ENCODE data around the gene ZNF57. TPM values are rescaled to one million over a fixed set of nuclear protein-coding genes. Genes with fewer than 3 reads are reported as not detected.
A peak's percentile ranks its signal among the peaks of the same experiment; 100 is the strongest.
"Not testable (repeated sequence)": the region's sequence is repeated elsewhere in the genome, so short reads cannot be mapped to it uniquely, and the experiment has no call there.

Gene ZNF57
- total and polyA plus RNA-seq, 2 experiments from 2014 or later = 2.1 to 5.4 TPM

DNA sequence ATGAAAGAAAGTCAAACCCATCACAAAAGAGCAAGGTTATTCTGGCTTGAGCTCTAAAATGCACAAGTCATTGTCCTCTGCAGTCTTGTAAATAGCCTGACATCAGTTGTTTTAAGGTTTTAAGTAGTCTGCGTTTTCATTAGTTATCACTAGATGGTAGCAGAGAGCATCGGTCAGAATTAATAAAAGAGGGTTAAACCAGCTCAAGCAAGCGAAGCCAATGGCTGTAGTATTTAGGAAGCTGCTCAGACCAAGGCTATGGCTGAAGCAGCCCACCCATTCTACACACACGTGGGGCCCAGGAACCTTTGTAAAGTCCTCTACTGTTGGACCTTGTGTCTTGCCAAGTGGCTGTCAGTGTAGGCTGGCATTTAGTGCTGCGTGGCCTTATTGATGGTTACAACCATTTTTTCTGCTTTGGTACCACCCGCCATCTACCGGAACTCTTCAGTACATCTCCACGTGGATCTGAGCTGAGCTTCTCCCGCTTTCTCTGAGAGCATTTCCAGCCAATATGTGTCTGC lies 13.3 kb upstream of the ZNF57 start:
- Histone ChIP-seq H3K4me3 (no peak overlapping the region), H3K4me1 (ENCODE audit: low read depth) (no peaks in the 10 kb centered on the region), H3K27ac (no peak overlapping the region), H3K27me3 (no peaks in the 10 kb centered on the region), H3K9me3 (ENCODE audit: low read depth) (no peaks in the 10 kb centered on the region), H3K36me3 (no peaks in the 10 kb centered on the region)
- TF ChIP-seq, protein P1, sequence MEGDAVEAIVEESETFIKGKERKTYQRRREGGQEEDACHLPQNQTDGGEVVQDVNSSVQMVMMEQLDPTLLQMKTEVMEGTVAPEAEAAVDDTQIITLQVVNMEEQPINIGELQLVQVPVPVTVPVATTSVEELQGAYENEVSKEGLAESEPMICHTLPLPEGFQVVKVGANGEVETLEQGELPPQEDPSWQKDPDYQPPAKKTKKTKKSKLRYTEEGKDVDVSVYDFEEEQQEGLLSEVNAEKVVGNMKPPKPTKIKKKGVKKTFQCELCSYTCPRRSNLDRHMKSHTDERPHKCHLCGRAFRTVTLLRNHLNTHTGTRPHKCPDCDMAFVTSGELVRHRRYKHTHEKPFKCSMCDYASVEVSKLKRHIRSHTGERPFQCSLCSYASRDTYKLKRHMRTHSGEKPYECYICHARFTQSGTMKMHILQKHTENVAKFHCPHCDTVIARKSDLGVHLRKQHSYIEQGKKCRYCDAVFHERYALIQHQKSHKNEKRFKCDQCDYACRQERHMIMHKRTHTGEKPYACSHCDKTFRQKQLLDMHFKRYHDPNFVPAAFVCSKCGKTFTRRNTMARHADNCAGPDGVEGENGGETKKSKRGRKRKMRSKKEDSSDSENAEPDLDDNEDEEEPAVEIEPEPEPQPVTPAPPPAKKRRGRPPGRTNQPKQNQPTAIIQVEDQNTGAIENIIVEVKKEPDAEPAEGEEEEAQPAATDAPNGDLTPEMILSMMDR (IDR thresholded peaks at IDR 0.05; ENCODE audit: low read depth, low read length) = peak; percentile 65
- DNase-seq (ENCODE audit: low read depth in 1 of 2, low spot score in 1 of 2) = peak; percentile 72 to 82

DNA sequence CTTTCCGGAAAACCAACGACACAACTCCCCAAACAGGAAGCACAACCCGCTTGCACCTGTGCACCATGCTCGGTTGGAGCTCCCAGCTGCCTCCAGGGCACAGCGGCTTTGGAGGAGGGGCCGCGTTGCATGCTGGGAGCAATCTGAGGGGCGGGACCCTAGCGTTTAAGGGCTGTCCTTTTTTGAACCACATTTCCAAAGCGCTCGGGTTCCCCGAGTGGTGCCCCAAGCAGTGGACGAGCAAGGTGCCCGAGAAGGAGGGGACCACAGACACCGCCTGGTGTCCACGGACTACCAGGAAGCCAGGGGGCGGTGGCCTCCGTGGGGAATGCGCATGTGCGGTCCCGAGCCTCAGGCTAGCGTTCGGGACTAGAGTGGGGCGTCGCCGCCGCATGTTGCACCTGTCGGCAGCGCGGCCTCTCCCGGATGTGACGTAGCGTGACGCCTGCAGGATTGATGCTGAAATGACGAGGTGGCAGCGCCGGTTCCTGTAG lies 11.9 kb upstream of the ZNF57 start:
- Histone ChIP-seq H3K9me3 (ENCODE audit: low read depth) (no peaks in the 10 kb centered on the region), H3K27ac (no peak overlapping the region), H3K27me3 (no peaks in the 10 kb centered on the region), H3K36me3 (no peaks in the 10 kb centered on the region), H3K4me3 (no peak overlapping the region), H3K4me1 (ENCODE audit: low read depth) (no peaks in the 10 kb centered on the region)
- no peak for DNase-seq (ENCODE audit: low read depth in 1 of 2, low spot score in 1 of 2)
- TF ChIP-seq, protein P1 (IDR thresholded peaks at IDR 0.05; ENCODE audit: low read depth, low read length) = no peak

DNA sequence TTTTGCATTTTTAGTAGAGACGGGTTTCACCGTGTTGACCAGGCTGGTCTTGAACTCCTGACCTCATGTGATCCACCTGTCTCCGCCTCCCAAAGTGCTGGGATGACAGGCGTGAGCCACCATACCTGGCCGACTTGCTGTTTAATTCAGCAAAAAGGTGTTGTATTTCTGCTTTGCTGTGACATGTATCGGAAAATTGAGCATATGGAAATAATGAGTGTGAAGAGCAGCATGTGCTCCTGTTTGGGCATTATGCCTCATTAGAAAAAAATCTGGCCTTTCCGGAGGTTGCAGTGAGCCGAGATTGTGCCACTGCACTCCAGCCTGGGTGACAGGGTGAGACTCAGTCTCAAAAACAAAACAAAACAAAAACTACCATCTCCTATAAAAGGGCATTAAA lies 10.2 kb upstream of the ZNF57 start:
- H3K4me1 ChIP-seq (ENCODE audit: low read depth); H3K27ac ChIP-seq; H3K9me3 ChIP-seq (ENCODE audit: low read depth); DNase-seq (ENCODE audit: low read depth in 1 of 2, low spot score in 1 of 2); H3K27me3 ChIP-seq; H3K36me3 ChIP-seq; H3K4me3 ChIP-seq: not testable (repeated sequence)

DNA sequence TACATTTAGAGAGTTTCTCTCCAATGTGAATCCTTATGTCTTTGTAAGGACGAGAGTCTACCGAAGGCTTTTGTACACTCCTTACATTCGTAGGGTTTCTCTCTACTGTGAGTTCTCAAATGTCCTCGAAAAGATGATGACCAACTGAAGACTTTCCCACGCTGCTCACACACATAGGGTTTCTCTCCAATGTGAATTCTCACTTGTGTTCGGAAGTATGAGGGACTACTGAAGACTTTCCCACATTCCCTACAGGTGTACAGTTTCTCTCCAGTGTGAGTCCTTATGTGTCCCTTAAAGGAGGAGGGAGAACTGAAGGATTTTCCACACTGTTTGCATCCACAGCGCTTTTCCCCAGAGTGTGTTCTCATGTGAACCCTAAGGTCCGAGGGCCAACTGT lies 4.0 kb upstream of the ZNF57 start:
- Histone ChIP-seq H3K4me1 (ENCODE audit: low read depth) (no peaks in the 10 kb centered on the region), H3K36me3 (no peaks in the 10 kb centered on the region), H3K27me3 (no peaks in the 10 kb centered on the region), H3K4me3 (no peak overlapping the region), H3K9me3 (ENCODE audit: low read depth) (no peaks in the 10 kb centered on the region), H3K27ac (no peak overlapping the region)
- TF ChIP-seq, protein P1 (IDR thresholded peaks at IDR 0.05; ENCODE audit: low read depth, low read length) = no peak
- DNase-seq (ENCODE audit: low read depth in 1 of 2, low spot score in 1 of 2) = no peak

DNA sequence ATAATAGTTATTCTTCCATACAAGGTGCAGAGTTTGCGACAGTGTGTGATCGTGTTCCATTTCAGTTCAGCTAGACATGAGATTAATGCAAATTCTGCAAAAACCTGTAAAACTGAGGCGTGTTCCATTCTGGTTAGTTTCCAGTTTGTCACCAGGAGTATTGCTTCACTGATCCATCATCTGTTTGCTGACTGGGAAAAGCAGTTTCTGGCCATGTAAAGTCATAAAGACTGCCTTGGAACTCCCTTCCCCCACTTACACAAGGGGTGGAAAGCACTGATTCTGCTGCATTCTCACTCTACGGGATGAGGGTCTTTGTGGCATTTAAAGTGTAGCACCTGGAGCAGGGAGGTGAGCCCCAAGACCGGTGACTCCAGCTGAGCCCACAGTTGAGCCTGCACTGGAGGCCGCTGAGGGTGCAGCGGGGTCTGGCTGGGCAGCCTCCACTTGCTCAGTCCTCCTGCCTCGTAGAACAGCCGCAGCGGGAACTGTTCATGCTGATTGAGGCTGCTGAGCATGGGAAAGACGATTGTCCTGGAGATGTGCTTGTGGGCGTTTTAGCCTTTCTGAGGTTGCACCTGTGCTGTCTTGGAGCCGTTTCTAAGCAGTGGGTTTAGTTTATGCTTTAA lies 2.0 kb downstream of the ZNF57 start:
- Histone ChIP-seq H3K27ac (no peak overlapping the region), H3K36me3 (no peaks in the 10 kb centered on the region), H3K9me3 (ENCODE audit: low read depth) (no peaks in the 10 kb centered on the region), H3K4me3 (no peak overlapping the region), H3K27me3 (no peaks in the 10 kb centered on the region), H3K4me1 (ENCODE audit: low read depth) (no peaks in the 10 kb centered on the region)
- TF ChIP-seq, protein P1 (IDR thresholded peaks at IDR 0.05; ENCODE audit: low read depth, low read length) = no peak
- no peak for DNase-seq (ENCODE audit: low read depth in 1 of 2, low spot score in 1 of 2)

DNA sequence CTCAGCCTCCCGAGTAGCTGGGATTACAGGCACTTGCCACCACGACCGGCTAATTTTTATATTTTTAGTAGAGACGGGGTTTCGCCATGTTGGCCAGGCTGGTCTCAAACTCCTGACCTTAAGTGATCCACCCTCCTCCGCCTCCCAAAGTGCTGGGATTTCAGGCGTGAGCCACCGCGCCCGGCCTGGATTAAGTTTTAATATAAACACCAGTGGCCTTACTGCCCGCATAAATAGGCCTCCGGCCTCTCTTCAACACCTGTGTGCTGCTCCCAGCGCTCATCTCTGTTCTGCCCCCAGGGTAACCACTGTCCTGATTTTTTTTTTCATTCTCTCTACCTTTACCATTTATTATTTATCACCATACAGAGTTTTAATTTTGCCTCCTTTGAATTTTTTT lies 2.6 kb downstream of the ZNF57 start:
- H3K4me3 ChIP-seq; H3K27ac ChIP-seq; H3K36me3 ChIP-seq; H3K27me3 ChIP-seq; H3K9me3 ChIP-seq (ENCODE audit: low read depth); H3K4me1 ChIP-seq (ENCODE audit: low read depth); DNase-seq (ENCODE audit: low read depth in 1 of 2, low spot score in 1 of 2): not testable (repeated sequence)

Measured in cardiac muscle cell (in vitro differentiated cells and primary cell).